Measurements from ENCODE around the gene RARB.

Gene RARB

DNA sequence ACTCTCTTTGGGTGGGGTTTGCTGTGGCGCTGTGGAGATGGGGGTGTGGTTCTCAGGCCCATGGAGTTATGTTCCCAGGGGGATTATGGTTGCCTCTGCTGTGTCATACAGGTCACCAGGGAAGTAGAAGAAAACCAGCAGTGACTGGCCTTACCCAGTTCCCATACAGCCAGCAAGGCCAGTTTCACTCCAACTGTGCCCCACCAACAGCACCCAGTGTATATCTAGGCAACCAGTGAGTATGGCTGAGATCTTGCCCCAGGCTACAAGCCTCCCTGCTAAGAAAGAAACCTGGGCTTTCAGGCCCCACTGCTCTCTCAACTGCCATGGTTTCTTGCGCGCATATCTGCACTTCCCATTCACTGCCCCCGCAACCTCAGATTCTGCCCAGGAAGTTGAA is 31.4 kb upstream of the RARB start:
- Histone ChIP-seq H3K27ac (ENCODE audit: low read depth, low read length, poor library complexity, severe bottlenecking) (no peak overlapping the region), H3K4me1 (ENCODE audit: insufficient read depth, low read length, severe bottlenecking) (no peaks in the 10 kb centered on the region), H3F3A (ENCODE audit: insufficient read depth, low read length) (no peaks in the 10 kb centered on the region), H3K36me3 (ENCODE audit: insufficient read depth, low read length) (no peaks in the 10 kb centered on the region), H3K9ac (ENCODE audit: low read length) (no peak overlapping the region), H3K27me3 (ENCODE audit: insufficient read depth, low read length) (no peaks in the 10 kb centered on the region), H2AFZ (ENCODE audit: low read length) (no peak overlapping the region), H3K79me2 (ENCODE audit: insufficient read depth, low read length) (no peaks in the 10 kb centered on the region), H3K9me3 (ENCODE audit: low read length) (no peaks in the 10 kb centered on the region), H3K4me3 (ENCODE audit: low read depth, low read length, poor library complexity, severe bottlenecking) (no peak overlapping the region), H3K9me2 (ENCODE audit: low read depth, low read length) (no peaks in the 10 kb centered on the region), H4K20me1 (ENCODE audit: insufficient read depth, low read length) (no peaks in the 10 kb centered on the region), H3K4me2 (ENCODE audit: low read length) (no peak overlapping the region)
- TF ChIP-seq, protein P1, sequence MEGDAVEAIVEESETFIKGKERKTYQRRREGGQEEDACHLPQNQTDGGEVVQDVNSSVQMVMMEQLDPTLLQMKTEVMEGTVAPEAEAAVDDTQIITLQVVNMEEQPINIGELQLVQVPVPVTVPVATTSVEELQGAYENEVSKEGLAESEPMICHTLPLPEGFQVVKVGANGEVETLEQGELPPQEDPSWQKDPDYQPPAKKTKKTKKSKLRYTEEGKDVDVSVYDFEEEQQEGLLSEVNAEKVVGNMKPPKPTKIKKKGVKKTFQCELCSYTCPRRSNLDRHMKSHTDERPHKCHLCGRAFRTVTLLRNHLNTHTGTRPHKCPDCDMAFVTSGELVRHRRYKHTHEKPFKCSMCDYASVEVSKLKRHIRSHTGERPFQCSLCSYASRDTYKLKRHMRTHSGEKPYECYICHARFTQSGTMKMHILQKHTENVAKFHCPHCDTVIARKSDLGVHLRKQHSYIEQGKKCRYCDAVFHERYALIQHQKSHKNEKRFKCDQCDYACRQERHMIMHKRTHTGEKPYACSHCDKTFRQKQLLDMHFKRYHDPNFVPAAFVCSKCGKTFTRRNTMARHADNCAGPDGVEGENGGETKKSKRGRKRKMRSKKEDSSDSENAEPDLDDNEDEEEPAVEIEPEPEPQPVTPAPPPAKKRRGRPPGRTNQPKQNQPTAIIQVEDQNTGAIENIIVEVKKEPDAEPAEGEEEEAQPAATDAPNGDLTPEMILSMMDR (IDR thresholded peaks at IDR 0.05; ENCODE audit: low read length) = no peak
- no peak for TF ChIP-seq EZH2 (IDR thresholded peaks at IDR 0.05; ENCODE audit: borderline replicate concordance, low read length)

DNA sequence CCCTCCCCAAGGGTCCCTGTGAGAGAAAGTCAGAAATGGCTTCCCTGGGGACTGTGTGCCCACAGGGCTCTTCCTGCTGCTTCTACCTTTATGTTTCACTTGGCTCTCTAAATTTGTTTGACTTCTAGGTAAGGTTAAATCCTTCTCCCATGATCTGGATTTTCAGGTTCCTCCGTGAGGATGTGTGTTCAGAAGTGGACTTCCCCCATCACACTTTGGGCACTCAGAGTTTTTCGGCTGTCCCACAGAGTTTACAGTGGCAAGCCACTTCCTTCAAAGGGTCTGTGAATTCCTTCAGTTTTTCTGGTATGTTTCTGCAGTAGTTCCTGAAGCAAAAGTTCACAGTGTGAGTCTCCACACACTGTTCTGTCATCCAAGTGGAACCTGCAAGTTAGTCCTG is 30.9 kb upstream of the RARB start:
- TF ChIP-seq, protein P1 (IDR thresholded peaks at IDR 0.05; ENCODE audit: low read length) = no peak
- no peaks in the 10 kb centered on the region for H3F3A ChIP-seq (ENCODE audit: insufficient read depth, low read length)
- no peak overlapping the region for H3K4me3 ChIP-seq (ENCODE audit: low read depth, low read length, poor library complexity, severe bottlenecking)
- H2AFZ ChIP-seq (ENCODE audit: low read length) = no peak overlapping the region
- no peaks in the 10 kb centered on the region for H3K36me3 ChIP-seq (ENCODE audit: insufficient read depth, low read length)
- no peaks in the 10 kb centered on the region for H3K27me3 ChIP-seq (ENCODE audit: insufficient read depth, low read length)
- no peaks in the 10 kb centered on the region for H3K4me1 ChIP-seq (ENCODE audit: insufficient read depth, low read length, severe bottlenecking)
- no peaks in the 10 kb centered on the region for H4K20me1 ChIP-seq (ENCODE audit: insufficient read depth, low read length)
- H3K27ac ChIP-seq (ENCODE audit: low read depth, low read length, poor library complexity, severe bottlenecking) = no peak overlapping the region
- H3K79me2 ChIP-seq (ENCODE audit: insufficient read depth, low read length) = no peaks in the 10 kb centered on the region
- H3K9me3 ChIP-seq (ENCODE audit: low read length) = no peaks in the 10 kb centered on the region
- no peak overlapping the region for H3K9ac ChIP-seq (ENCODE audit: low read length)
- H3K9me2 ChIP-seq (ENCODE audit: low read depth, low read length) = no peaks in the 10 kb centered on the region
- H3K4me2 ChIP-seq (ENCODE audit: low read length) = no peak overlapping the region

DNA sequence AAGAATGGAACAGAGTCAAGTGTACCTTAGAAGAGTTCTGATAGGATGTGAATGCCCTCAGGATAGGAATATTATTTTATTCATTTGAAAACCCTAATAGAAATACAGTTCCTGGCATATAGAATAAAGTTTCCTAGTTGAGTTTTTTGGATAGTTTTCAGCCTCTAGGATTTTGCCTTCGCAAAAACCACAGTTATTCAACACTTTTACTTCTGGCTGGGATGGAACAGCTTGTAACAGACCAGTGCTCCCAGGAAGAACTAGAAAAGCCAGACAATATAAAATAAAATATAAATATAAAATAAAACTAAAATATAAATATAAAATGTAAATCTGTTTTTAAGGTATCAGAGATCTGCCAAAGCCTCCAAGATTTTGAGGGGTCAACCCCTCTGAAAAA is 27.5 kb upstream of the RARB start:
- H3K4me3 ChIP-seq (ENCODE audit: low read depth, low read length, poor library complexity, severe bottlenecking) = no peak overlapping the region
- H3K79me2 ChIP-seq (ENCODE audit: insufficient read depth, low read length) = no peaks in the 10 kb centered on the region
- H3K4me1 ChIP-seq (ENCODE audit: insufficient read depth, low read length, severe bottlenecking) = no peaks in the 10 kb centered on the region
- no peak overlapping the region for H3K4me2 ChIP-seq (ENCODE audit: low read length)
- TF ChIP-seq, protein P1 (IDR thresholded peaks at IDR 0.05; ENCODE audit: low read length) = no peak
- no peak for TF ChIP-seq EZH2 (IDR thresholded peaks at IDR 0.05; ENCODE audit: borderline replicate concordance, low read length)
- H4K20me1 ChIP-seq (ENCODE audit: insufficient read depth, low read length) = no peaks in the 10 kb centered on the region
- no peaks in the 10 kb centered on the region for H3F3A ChIP-seq (ENCODE audit: insufficient read depth, low read length)
- H3K27me3 ChIP-seq (ENCODE audit: insufficient read depth, low read length) = no peaks in the 10 kb centered on the region
- H3K9me3 ChIP-seq (ENCODE audit: low read length) = no peaks in the 10 kb centered on the region
- H3K9me2 ChIP-seq (ENCODE audit: low read depth, low read length) = no peaks in the 10 kb centered on the region
- H2AFZ ChIP-seq (ENCODE audit: low read length) = no peak overlapping the region
- no peak overlapping the region for H3K9ac ChIP-seq (ENCODE audit: low read length)
- no peaks in the 10 kb centered on the region for H3K36me3 ChIP-seq (ENCODE audit: insufficient read depth, low read length)
- no peak overlapping the region for H3K27ac ChIP-seq (ENCODE audit: low read depth, low read length, poor library complexity, severe bottlenecking)
